Astrocyte (in vitro differentiated cells and primary cell): ENCODE data around the gene PLXNB2. TPM values are rescaled to one million over a fixed set of nuclear protein-coding genes. Genes with fewer than 3 reads are reported as not detected.

Experiments
- DNase-seq: peaks from one replicate; pipeline ENCODE4 v3.0.0-alpha.2; 2010; ENCODE audit warnings: low read depth
- FAIRE-seq: peaks from 2 replicates; lab custom pipeline; 2011; peaks lifted over from hg19 to GRCh38; lab: Jason Lieb, UNC
- H2AFZ ChIP-seq: 2 replicates; pipeline ENCODE4 v1.6.0; 2012; ENCODE audit warnings: low read depth, low read length, inconsistent platforms
- H3K27ac ChIP-seq: 2 replicates; pipeline ENCODE4 v1.5.1; 2011; ENCODE audit warnings: low read depth, low read length, inconsistent platforms
- H3K27me3 ChIP-seq: 2 replicates; pipeline ENCODE4 v1.6.0; 2011; ENCODE audit warnings: low read length, inconsistent platforms; ENCODE audit not compliant: insufficient read depth
- H3K36me3 ChIP-seq: 2 replicates; pipeline ENCODE4 v1.5.1; 2011; ENCODE audit warnings: low read length, inconsistent platforms; ENCODE audit not compliant: insufficient read depth
- H3K4me1 ChIP-seq: 2 replicates; pipeline ENCODE4 v1.5.1; 2011; ENCODE audit warnings: low read length, inconsistent platforms; ENCODE audit not compliant: insufficient read depth
- H3K4me2 ChIP-seq: 2 replicates; pipeline ENCODE4 v1.6.0; 2012; ENCODE audit warnings: low read length, inconsistent platforms
- H3K4me3 ChIP-seq: 2 replicates; pipeline ENCODE4 v1.5.1; 2011; ENCODE audit warnings: low read depth, mild to moderate bottlenecking, low read length, inconsistent platforms; ENCODE audit not compliant: insufficient read depth
- H3K79me2 ChIP-seq: 2 replicates; pipeline ENCODE4 v1.6.0; 2012; ENCODE audit warnings: mild to moderate bottlenecking, low read length, inconsistent platforms; ENCODE audit not compliant: insufficient read depth
- H3K9ac ChIP-seq: 2 replicates; pipeline ENCODE4 v1.6.0; 2012; ENCODE audit warnings: mild to moderate bottlenecking, low read length, inconsistent platforms
- H3K9me3 ChIP-seq: 2 replicates; pipeline ENCODE4 v1.5.1; 2012; ENCODE audit warnings: low read depth, mild to moderate bottlenecking, low read length, inconsistent platforms; ENCODE audit not compliant: insufficient read depth
- H4K20me1 ChIP-seq: 2 replicates; pipeline ENCODE4 v1.6.0; 2012; ENCODE audit warnings: low read length, inconsistent platforms; ENCODE audit not compliant: insufficient read depth
- H3K27ac Mint-ChIP-seq: one replicate; pipeline ENCODE4 v1.8.0; 2021; ENCODE audit warnings: mild to moderate bottlenecking, mixed read lengths; ENCODE audit not compliant: unreplicated experiment
- H3K27me3 Mint-ChIP-seq: one replicate; pipeline ENCODE4 v1.8.0; 2021; ENCODE audit warnings: low read depth, mixed read lengths; ENCODE audit not compliant: unreplicated experiment
- H3K36me3 Mint-ChIP-seq: one replicate; pipeline ENCODE4 v1.8.0; 2021; ENCODE audit warnings: low read depth, mixed read lengths; ENCODE audit not compliant: unreplicated experiment
- H3K4me1 Mint-ChIP-seq: one replicate; pipeline ENCODE4 v1.8.0; 2021; ENCODE audit warnings: low read depth, mixed read lengths; ENCODE audit not compliant: unreplicated experiment
- H3K4me3 Mint-ChIP-seq: one replicate; pipeline ENCODE4 v1.8.0; 2021; ENCODE audit warnings: mild to moderate bottlenecking, moderate library complexity, mixed read lengths; ENCODE audit not compliant: unreplicated experiment
- H3K9me3 Mint-ChIP-seq: one replicate; pipeline ENCODE4 v1.8.0; 2021; ENCODE audit warnings: mild to moderate bottlenecking, mixed read lengths; ENCODE audit not compliant: unreplicated experiment
- CTCF ChIP-seq: IDR thresholded peaks from 2 replicates; pipeline ENCODE4 v1.5.1; 2011; ENCODE audit warnings: low read depth, mild to moderate bottlenecking, inconsistent platforms, low read length, moderate library complexity; ENCODE audit not compliant: insufficient read depth
- EZH2 ChIP-seq: IDR thresholded peaks from 2 replicates; pipeline ENCODE4 v1.6.1; 2012; ENCODE audit warnings: mild to moderate bottlenecking, low read length, inconsistent platforms; ENCODE audit not compliant: insufficient read depth
- total RNA-seq: library from RNA; stranded (reverse); gene quantifications from 2 replicates; pipeline ENCODE4 v1.2.1, GENCODE V29; 2021

PLXNB2 gene
- total RNA-seq, 1 donor from 2014 or later: 327 TPM

- H3K36me3 ChIP-seq: no peaks in the 10 kb centered on the region
- no peak overlapping the region for H3K27ac Mint-ChIP-seq
- peaks cover 13% of the 10 kb centered on the region for H4K20me1 ChIP-seq
- H3K4me2 ChIP-seq: peak overlapping the region; percentile 92
- TF ChIP-seq EZH2: no peak
- no peak for TF ChIP-seq CTCF
- H3K9ac ChIP-seq: peak overlapping the region; percentile 84
- no peaks in the 10 kb centered on the region for H3K9me3 Mint-ChIP-seq
- FAIRE-seq (no peak), DNase-seq (peak; percentile 64)
- H3K4me3 Mint-ChIP-seq: peak overlapping the region; percentile 78
- peak overlapping the region; percentile 58 for H3K27ac ChIP-seq
- no peaks in the 10 kb centered on the region for H3K27me3 ChIP-seq
- peaks cover 5% of the 10 kb centered on the region for H3K36me3 Mint-ChIP-seq
- peak overlapping the region; percentile 68 for H3K4me3 ChIP-seq
- peak overlapping the region; percentile 73 for H2AFZ ChIP-seq
- peaks cover 3% of the 10 kb centered on the region for H3K27me3 Mint-ChIP-seq
- peaks cover 17% of the 10 kb centered on the region for H3K4me1 ChIP-seq
- peaks cover 7% of the 10 kb centered on the region for H3K4me1 Mint-ChIP-seq
- H3K79me2 ChIP-seq: peaks cover 26% of the 10 kb centered on the region
- H3K9me3 ChIP-seq: no peaks in the 10 kb centered on the region
Observed at GRCh38 chr22:50260801-50261614, 46.4 kb downstream of the PLXNB2 start.

- Mint-ChIP-seq H3K27me3 (peaks cover 3% of the 10 kb centered on the region), H3K27ac (no peak overlapping the region), H3K36me3 (peaks cover 3% of the 10 kb centered on the region), H3K9me3 (no peaks in the 10 kb centered on the region), H3K4me3 (peak overlapping the region; percentile 78), H3K4me1 (peaks cover 7% of the 10 kb centered on the region)
- Histone ChIP-seq H3K27ac (peak overlapping the region; percentile 58), H3K27me3 (no peaks in the 10 kb centered on the region), H3K9ac (peak overlapping the region; percentile 84), H3K36me3 (no peaks in the 10 kb centered on the region), H3K4me2 (peak overlapping the region; percentile 92), H3K4me3 (peak overlapping the region; percentile 68), H2AFZ (peak overlapping the region; percentile 73), H3K9me3 (no peaks in the 10 kb centered on the region), H3K4me1 (peaks cover 17% of the 10 kb centered on the region), H3K79me2 (peaks cover 26% of the 10 kb centered on the region), H4K20me1 (peaks cover 13% of the 10 kb centered on the region)
- no peak for DNase-seq
- no peak for TF ChIP-seq CTCF
- TF ChIP-seq EZH2: no peak
- no peak for FAIRE-seq
Observed at GRCh38 chr22:50260434-50260800, 47.0 kb downstream of the PLXNB2 start.

- Histone ChIP-seq H3K4me2 (peak overlapping the region; percentile 4), H4K20me1 (peaks cover 17% of the 10 kb centered on the region), H3K79me2 (peaks cover 26% of the 10 kb centered on the region), H2AFZ (no peak overlapping the region), H3K9ac (no peak overlapping the region), H3K27ac (no peak overlapping the region), H3K27me3 (no peaks in the 10 kb centered on the region), H3K36me3 (no peaks in the 10 kb centered on the region), H3K4me1 (peaks cover 17% of the 10 kb centered on the region), H3K9me3 (no peaks in the 10 kb centered on the region), H3K4me3 (no peak overlapping the region)
- TF ChIP-seq EZH2: no peak
- TF ChIP-seq CTCF: no peak
- DNase-seq (no peak), FAIRE-seq (no peak)
- Mint-ChIP-seq H3K36me3 (peaks cover 2% of the 10 kb centered on the region), H3K27ac (no peak overlapping the region), H3K4me1 (peaks cover 7% of the 10 kb centered on the region), H3K4me3 (peak overlapping the region; percentile 22), H3K9me3 (no peaks in the 10 kb centered on the region), H3K27me3 (no peaks in the 10 kb centered on the region)
Observed at GRCh38 chr22:50259302-50259701, 48.1 kb downstream of the PLXNB2 start.
